ENCODE results near the gene ROR1.

Gene ROR1

DNA sequence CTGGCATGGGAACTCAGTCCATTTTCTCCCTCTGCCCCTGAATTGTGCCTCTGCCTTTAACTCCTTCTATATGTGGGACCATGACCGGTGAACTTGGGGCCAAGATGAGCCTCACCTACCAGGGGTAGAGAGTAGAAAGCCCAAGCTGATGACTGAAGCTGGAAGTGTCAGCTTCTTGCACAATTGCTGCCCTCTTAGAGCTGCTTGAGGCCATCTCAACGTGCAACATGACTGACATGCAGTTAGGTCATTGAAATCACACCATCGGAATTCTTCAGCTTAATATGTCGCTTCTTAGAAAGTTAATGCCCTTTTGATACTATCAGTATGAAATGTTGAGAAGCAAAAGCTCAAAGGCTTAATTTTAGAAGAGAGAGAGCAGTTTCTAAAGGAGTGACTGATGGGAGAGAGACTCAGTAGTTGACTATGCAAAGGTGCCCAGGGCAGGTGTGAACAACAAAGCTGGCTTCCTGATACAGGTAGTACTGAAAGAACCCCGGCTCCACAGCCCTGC is 340.3 kb downstream of the ROR1 start:
- no peak for FAIRE-seq

DNA sequence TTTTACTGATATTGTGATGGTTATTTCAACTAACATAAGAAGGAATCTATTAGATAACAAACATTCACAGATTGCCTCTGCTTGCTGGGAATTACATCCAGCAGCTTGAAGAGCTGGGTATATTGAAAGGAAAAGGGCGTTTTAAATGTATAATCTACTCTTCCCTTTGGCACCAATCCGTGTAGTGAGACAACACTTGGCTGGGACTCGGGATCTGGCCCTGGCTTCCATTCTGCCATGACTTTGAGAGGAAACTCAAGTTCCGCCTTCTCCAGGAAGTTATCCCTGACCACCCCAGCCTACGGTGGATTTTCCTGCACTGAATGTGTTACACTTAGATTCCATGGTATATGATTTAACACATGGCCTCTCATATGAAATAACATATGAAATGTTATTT is 342.7 kb downstream of the ROR1 start:
- FAIRE-seq = no peak

DNA sequence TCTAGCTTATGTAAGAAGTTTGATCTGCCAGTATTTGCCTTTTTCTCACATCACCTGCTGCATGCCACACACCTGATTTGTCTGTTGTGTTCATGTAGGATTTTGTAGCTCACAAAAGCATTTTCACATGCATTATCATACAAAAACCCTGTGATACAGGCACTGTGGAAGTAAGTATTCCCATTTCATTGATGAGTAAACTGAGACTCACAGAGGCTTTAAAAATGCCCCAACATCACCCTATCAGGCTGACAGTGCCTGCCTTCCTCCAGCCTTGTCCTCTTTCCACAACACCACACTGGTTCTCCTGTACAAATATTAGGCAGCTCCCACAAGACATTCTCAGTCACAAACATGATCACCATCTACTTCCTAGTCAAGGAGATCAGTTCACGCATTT is 343.7 kb downstream of the ROR1 start:
- no peak for FAIRE-seq

DNA sequence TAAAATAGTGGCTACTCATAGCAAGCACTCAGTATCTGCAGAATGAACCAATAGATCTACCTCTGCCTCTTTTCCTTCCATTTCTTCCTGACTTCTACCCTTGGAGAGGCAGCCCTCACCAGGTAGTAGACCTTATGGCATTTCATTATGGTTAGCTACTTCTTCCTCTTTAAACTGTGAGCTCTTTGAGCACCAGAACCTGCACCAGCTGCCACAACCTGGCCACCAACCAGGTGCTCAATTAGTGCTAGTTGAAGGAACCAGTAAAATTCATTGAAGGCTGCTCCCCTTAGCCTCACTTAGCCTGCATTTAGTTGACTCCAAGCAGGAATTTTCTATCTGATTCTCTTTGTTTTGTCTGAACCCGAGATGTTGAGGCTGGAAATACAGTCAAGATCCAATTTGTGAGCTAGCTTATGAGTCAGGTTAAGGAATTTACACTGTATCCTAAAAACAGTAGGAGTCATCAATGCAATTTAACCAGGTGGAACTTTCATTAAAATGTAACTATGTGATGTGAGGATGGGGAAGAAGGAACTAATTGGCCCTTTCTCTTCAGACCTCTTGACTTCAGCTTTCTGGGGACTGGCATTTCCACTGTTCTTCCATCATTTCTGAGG is 348.1 kb downstream of the ROR1 start:
- FAIRE-seq = no peak

DNA sequence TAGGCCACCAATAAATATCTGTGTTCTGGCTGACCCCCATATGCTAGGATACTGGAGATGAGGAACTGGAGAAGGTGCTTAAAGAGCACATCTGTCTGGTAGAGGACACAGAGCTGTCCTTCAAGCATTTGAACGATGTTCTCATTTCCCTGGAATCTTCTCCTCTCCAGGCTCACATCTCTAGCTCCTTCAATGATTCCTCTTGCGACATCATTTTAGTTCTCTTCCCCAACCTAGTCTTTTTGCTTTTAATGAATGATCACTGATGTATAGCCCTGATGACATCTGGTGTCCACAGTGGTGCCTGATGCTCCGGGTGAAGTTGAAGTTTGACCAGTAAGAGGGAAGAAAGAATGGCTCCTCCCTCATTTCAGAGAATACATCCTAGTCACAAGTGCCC is 348.8 kb downstream of the ROR1 start:
- FAIRE-seq = no peak

DNA sequence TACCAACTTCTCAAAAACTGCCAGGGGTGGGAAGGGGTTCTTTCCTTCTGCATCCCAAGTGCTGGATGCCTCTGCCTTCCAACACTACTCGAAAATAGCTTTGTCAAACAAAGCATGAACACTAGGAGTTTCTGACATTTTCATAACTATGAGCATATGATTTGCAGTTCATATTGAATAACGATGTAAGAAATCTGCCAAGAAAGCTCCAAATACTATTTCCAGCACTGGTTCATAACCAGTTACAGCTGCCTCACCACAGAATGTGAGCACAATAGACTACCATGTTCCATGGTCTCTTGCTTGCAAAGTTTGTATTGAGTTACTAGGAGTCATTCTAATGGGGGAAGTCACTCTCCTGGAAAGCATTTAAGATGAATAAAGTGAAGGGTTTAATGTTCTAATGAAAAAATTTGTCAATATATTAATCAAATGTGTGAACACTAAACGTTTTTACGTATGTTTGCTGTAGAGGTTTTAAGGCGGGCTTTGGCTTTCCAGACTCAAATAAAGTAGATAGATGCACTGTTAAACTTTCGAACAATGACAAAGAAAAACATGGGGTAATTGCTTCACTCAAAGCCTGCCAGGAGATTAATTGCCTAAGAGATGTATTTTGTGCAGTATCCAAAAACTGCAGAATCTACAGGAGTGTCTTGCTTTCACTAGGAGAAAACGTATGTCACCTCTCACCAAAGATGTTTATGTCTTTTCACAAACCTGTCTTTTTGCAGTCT is 351.1 kb downstream of the ROR1 start:
- no peak for FAIRE-seq

DNA sequence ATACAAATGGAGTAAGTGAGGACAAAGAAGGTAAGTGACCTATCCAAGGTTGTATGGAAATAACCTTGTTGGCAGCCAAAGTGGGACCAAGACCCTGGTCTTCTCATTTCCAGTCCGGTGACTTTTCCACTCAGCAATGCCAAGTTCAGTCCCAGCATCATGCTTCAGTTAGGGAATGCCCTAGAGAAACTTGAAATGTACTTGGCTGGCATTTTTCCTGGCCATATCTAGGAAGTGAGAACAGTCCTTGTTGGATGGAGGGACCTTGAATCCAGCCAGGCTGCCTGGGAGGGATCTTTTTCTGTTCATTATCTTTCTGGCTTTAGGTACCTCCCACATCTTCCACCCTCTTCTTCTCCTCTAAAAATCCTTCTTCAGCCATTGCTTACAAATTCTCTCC is 352.8 kb downstream of the ROR1 start:
- FAIRE-seq = no peak

DNA sequence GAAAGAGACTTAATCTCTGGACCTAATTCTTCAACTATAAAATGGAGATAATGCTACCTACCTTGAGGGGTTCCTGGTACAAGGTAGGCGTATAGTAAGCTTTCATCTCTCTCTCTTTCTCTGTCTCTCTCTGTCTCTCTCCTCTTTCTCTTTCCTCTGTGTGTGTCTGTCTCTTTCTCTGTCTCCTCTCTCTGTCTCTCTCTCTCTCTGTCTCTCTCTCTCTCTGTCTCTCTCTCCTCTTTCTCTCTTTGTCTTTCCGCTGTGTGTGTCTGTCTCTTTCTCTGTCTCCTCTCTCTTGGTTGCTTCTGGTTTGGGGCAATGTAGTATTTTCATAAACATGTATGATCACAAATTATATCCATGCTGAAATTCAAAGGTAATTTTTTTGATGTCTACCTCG is 353.5 kb downstream of the ROR1 start:
- FAIRE-seq = no peak

DNA sequence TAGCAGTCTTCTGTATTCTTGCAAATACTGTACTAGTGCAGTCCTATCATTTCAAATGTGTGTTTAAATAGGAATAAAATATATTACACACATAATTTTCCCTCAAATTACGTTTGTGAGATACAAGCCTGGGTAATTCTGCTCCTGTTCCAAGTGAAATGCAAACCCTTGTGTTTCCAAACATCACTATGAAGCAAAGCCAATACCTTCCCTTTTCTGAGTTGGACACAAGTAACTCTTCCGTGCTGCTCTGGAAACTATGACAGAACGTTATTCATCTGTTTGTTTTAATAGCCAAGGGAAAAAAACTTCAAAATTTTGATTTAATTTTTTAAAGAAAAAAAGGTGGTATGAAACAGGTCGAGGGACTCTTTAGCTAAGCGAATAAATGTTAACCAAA is 355.9 kb downstream of the ROR1 start:
- no peak for FAIRE-seq

DNA sequence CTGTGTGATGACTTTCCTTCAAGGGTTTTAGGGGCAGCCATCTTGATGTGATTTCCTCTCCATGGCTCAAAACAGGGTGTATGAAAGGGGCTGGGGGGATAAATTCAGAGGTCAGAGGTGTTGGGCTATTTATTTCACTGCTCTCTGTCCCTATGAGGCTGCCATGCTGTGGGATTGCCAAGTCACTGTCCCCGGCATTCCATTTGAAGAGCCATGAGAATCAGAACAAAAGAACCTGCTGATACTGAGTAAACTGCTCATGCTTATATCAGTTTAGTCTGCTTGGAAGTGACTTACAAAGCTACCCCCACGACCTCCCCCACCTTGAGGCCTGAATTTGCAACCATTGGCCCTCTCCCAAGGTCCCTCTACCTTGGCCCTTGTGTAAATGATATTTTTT is 357.3 kb downstream of the ROR1 start:
- FAIRE-seq = no peak

DNA sequence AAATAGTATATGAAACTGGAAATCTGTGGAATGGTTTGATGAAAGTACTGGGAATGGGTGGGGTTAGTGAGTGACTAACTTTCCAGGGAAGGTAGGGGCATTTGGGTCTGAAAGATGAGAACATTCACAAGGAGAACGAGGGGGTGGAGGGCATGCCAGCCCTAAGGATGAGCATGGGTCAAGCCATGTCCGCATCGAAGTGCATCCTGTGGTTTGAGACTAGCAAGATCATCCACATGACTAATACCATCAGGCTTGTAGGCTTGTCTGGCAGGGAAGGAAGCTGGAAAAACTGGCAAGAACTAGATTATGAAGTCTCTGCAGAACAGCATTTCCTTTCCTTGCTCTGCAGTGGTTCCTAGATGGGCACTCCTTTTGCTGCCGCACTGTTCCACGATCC is 359.2 kb downstream of the ROR1 start:
- no peak for FAIRE-seq

DNA sequence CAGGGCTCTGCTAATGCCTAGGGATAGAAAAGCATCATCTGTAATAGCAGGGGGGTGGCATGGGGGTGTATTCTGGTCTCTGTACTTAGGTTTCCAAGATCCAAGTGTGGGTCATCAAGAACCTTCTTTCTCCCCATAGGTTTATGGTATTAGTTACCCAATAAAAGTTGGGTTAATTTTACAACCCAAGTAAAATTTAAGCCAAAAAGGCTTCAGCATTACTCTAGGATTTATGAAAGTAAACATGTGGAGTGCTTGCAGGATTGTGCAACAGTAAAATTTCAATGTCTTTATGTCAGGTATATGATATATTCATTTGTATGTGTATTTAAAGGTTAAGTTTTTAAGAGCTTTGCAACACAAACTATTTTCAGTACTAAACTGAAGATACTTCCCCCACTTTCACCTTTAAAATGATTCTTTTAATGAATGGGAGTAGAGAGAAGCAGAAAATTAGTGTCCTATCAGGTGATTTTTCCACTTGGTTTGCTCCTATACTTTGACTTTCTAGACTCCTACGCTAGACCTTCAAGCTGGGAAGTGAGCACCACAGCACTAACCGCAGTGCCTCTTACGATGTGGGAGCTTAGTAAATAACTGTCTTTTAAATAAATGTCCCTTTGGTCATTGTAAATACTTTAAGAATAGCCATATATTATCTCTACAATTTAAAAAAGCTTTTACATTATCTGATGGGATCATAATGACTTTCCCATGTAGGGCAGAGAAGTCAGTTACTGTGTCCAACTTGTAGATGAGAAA is 361.8 kb downstream of the ROR1 start:
- FAIRE-seq = no peak

DNA sequence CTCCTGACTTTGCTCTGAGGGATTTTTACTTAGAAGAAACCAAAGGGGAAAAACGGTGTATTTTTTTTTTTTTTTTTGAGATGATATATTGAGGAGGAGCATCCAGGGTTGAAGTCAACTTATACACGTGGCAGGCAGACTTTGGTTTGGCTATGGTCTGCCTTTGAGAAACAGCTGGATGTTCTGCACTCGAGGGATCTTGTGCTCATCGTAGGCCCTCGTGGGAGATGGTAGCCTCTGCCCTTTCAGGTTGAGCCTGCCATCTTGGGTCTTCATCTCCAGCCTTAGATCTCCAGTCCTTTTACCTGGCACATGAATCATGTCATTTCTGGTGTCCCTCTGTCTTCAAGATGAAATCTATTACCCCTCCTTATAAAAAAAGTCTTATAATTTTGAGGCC is 362.5 kb downstream of the ROR1 start:
- FAIRE-seq = no peak

DNA sequence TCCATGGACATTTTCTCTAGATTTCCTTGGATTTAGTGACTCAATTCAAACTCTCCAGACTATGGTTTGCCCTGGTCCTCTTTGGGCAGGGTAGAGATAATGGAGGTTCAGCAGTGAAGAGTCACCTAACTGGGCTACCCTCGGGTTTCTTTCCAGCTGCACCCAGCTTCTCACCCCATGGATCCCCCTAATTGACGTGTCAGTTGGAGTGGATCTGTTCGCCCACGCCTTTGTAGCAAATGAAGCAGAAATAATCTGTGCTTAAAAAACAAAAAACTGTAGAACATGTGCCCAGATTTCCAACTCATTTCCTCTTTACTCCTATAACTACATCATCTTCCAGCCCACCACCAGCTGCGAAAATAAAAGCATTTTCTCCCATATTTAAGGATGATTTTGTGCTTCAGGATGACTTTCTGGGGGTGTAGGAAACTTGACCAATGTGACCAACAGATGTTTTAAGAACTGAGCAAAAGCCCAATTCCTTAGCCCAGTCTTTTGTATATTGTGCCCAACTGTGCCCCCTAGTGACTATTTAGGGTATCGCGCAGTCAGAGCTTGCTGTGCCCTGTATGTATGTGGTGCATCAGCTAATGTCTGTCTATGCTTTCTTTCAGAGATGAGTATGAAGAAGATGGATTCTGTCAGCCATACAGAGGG is 363.1 kb downstream of the ROR1 start:
- FAIRE-seq = peak; percentile 70

DNA sequence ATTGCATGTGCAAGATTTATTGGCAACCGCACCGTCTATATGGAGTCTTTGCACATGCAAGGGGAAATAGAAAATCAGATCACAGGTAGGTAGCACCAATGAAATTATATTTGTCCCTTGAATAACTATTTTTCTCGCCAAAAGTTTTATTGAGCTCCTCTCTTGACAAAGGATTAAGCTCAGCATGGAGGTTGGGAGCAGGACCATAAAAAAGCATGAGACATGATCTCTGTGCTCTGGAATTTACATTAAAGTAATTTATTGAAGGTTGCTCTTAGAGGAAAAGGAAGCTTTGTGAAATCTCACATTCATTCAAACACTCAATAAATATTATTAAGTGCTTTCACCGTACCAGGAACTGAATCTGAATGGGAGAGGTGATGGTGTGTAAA is 363.6 kb downstream of the ROR1 start:
- no peak for FAIRE-seq

DNA sequence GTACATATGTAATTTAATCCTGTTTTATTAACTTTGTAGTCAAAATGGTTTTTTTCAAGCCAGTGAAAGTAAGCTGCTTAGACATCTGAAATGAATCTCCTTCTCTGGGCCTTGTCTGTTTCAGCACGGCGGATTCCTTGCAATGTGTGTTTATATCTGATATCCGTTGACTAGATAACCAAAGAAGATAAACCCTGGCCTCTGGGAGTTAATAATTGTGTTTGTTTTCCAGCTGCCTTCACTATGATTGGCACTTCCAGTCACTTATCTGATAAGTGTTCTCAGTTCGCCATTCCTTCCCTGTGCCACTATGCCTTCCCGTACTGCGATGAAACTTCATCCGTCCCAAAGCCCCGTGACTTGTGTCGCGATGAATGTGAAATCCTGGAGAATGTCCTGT is 366.1 kb downstream of the ROR1 start:
- no peak for FAIRE-seq

DNA sequence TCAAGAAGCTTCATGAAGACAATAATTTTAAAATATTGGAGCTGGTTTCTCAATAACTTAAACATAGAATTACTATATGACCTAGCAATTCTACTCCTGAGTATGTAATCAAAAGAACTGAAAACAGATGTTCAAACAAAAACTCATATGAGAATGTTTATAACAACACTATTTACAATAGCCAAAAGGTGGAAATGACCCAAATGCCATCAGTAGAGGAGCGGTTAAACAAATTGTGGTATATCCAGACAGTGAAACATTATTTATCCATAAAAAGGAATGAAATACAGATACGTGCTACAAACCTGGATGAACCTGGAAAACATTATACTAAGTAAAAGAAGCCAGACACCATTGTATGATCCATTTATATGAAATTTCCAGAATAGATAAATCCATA is 366.8 kb downstream of the ROR1 start:
- FAIRE-seq = no peak

DNA sequence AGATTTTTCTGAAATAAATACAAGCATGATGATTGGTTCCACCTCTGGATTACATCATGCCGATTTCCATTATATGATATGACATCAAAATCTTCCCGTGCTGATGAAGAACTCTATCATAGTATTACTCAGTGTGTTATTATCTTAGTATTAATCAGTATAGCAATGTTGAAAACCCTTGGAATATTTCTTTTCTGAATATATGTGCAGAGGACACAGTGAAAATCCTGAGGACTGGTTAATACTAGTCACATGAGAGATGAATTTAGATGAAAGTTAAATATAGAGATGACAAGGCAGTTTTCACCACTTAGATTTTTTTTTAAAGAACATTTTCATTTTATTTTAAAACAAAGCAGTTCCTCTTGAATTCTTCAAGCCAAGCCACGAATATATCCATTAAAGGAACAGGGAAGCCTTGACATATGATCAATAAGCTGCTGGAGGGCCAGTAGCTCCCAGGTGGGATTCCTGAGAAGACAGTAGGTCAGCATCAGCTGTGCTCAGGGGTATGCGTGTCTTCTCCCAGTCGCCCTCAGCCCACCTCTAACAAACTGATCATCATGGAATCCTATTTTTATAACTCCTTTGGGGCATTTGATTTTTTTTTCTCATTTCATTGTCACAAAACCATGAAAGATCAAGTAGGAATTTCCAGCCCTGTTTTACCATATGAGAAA is 373.4 kb downstream of the ROR1 start:
- FAIRE-seq = peak; percentile 55

DNA sequence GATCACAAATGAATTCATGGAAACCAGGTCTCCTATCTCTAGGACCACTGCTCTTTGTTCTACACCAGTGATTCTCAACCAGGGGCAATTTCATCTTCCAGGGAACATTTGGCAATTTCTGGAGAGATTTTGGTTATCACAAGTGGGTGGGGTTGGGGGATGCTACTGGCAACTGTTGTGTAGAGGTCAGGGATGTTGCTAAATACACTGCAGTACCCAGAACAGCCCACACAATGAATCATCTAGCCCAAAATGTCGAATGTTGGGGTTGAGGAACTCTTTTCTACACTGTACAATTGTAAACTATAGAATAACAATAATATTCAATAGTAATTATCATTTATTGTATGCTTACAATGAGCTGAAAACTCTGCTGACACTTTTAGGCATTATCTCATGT is 373.9 kb downstream of the ROR1 start:
- FAIRE-seq = no peak

DNA sequence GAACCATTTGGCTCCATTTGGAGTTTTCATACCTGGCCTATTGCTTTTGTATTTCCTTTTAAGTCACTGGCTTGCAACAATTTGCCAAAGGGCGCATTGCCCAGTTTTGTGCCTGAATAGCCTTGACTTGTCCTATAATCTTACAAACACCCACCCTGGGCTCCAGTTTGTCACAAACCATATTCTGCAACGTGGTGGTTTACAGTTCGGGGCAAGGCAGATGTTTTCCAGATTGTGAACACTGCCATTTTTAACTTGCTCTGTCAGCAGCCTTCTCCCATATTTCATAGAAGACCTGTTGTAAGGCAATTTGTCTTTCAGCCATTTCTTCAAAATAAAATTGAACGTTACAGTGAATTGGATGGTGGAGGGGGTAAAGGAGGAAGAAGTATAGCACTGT is 376.4 kb downstream of the ROR1 start:
- no peak for FAIRE-seq

DNA sequence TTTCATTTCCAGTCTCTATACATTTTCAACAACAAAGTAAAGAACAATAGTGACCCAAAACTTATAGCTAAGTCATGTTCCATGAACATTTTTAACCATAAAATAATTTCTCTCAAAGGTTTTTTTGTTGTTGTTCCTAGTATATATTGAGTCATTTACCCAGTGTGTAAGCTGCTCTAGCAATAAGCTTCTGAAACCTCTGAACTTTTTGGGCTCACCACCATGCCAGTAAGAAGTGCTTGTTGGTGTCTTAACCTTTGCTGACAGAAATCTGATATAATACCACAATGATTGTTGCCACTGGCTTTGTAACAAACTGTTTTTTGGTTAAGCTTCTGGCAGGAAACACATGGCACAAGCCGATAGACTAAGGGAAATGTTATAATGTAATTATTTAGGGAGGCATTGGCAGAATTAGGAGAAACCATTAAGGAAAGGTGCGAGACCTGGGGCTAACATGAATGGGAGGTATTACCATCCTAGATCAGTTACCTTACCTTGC is 377.0 kb downstream of the ROR1 start:
- no peak for FAIRE-seq

DNA sequence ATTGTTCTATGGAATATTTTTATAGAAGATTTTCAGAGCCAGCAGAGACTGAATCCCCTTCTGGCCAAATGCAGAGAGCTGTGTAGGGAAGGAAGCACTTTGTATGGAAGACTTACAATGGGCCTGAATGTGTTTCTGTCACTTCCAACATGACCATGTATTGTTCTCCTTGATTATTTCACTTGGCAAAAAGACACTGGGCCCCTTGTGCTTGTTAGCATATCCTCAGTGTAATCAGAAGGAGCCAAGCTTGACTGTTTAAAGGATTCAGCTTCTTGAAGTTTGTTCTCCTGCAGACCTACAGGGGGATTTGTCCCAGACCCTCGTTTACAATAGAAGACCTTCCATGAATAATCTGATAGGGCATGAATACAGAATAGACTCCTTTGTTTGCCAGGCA is 381.5 kb downstream of the ROR1 start:
- no peak for FAIRE-seq

Data from islet of Langerhans (tissue), 1 donor.